GM10266 (cell line): Measurements from ENCODE around the gene BANP.
"Not testable (repeated sequence)": the region's sequence is repeated elsewhere in the genome, so short reads cannot be mapped to it uniquely, and the experiment has no call there.

Experiments
- DNase-seq: peaks from one replicate; pipeline ENCODE4 v3.0.0; 2012; ENCODE audit errors: extremely low spot score
- TF ChIP-seq, protein P1 (sequence below): IDR thresholded peaks from 2 replicates; pipeline ENCODE4 v1.5.1; 2012; ENCODE audit warnings: mild to moderate bottlenecking, low read depth; ENCODE audit not compliant: control insufficient read depth, insufficient read depth; ENCODE audit errors: missing control alignments

The BANP gene, protein sequence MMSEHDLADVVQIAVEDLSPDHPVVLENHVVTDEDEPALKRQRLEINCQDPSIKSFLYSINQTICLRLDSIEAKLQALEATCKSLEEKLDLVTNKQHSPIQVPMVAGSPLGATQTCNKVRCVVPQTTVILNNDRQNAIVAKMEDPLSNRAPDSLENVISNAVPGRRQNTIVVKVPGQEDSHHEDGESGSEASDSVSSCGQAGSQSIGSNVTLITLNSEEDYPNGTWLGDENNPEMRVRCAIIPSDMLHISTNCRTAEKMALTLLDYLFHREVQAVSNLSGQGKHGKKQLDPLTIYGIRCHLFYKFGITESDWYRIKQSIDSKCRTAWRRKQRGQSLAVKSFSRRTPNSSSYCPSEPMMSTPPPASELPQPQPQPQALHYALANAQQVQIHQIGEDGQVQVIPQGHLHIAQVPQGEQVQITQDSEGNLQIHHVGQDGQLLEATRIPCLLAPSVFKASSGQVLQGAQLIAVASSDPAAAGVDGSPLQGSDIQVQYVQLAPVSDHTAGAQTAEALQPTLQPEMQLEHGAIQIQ

DNA sequence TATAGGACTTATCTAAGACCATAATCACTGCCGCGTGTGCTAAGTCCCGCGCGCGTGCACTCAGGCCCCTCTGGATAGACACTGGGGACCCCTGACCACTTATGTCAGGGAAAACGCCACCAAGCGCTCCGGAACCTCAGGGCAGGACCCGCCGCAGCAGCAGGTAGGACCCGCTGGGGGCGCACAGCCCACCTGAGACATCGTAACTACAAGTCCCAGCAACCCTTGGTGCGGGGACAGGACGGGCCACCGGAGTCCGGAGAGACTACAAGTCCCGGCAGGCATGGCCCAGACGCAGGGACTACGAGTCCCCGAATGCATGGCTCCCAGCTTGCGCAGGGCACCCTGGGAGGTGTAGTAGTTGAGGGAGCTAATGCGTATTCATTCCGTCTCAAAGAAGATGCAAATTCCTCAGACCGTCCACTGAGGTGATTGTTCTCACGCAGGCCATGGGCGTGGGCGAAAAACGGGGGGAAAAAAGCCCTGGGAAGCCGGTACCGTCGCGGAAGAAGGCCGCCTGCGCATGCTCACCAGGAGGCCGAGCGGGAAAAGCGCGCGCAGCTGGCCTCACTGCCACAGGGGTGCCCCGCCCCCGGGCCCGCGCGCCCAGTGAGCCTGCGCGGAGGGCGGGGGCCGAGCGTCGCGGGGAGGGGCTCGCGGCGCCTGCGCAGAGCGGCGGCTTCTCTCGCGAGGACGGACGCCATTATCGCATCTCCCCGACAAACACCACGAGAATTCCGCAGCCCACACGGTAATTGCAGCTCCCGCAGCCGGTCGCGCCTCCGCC, at the start of gene BANP:
TSS of gene BANP (plus strand) at position 670 of the 787 bp plus-strand sequence. CDS start 23,682 bp downstream, outside the sequence.
- TF ChIP-seq, protein P1, sequence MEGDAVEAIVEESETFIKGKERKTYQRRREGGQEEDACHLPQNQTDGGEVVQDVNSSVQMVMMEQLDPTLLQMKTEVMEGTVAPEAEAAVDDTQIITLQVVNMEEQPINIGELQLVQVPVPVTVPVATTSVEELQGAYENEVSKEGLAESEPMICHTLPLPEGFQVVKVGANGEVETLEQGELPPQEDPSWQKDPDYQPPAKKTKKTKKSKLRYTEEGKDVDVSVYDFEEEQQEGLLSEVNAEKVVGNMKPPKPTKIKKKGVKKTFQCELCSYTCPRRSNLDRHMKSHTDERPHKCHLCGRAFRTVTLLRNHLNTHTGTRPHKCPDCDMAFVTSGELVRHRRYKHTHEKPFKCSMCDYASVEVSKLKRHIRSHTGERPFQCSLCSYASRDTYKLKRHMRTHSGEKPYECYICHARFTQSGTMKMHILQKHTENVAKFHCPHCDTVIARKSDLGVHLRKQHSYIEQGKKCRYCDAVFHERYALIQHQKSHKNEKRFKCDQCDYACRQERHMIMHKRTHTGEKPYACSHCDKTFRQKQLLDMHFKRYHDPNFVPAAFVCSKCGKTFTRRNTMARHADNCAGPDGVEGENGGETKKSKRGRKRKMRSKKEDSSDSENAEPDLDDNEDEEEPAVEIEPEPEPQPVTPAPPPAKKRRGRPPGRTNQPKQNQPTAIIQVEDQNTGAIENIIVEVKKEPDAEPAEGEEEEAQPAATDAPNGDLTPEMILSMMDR: peak; percentile 50
- peak; percentile 99 for DNase-seq

DNA sequence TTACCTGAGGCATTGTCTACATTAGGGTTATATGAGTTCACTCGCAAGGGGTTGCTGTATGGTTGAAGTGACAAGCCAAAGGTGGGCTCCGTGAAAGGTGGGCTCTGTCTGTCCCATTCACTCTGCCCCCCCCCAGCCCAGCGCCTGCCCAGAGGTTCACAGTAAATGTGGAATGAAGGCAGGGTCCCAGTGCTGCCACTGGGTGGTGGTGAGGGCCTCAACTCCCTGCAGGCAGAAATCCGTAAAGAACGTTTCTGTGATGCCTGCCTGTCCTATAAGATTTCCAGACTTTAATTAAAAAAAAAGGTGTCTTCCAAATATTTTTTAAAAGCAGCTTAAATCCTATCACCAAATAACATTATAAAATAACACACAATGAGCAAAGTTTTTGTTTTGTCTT, 46.3 kb upstream of the BANP start:
- not testable (repeated sequence) for DNase-seq

DNA sequence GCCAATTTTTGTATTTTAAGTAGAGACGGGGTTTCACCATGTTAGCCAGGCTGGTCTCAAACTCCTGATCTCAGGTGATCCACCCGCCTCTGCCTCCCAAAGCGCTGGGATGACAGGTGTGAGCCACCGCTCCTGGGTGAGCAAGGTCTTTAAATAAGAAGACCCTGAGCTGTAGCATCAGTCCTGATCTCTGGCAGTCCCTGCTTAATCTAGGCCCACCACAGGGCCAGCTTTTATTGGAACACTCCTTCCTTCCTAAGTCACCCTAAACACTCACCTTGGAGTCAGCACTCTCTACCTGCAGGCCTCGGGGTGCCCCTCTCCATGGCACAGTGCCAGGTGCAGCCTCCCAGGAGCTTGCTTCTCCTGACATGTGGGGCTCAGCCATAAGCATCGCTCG, 45.7 kb upstream of the BANP start:
- not testable (repeated sequence) for DNase-seq

DNA sequence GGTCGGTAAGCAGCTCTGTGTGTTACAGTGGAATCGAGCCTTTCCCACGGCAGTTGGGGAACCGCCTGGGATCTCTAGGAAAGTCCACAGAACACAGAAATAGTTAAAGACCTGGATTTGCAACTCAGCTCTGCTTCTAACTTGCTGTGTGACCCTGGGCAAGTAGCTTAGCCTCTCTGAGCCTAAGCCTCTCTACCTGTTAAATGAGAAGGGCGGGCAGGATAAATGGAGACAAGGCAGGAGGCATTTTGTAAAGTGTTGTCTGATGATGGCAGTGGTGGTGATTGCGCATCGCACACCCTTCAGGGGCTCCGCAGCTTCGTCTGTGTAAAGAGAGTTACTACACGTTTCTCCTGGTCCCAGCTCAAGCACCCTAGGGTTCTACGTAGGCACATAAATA, 43.1 kb upstream of the BANP start:
- DNase-seq: not testable (repeated sequence)

DNA sequence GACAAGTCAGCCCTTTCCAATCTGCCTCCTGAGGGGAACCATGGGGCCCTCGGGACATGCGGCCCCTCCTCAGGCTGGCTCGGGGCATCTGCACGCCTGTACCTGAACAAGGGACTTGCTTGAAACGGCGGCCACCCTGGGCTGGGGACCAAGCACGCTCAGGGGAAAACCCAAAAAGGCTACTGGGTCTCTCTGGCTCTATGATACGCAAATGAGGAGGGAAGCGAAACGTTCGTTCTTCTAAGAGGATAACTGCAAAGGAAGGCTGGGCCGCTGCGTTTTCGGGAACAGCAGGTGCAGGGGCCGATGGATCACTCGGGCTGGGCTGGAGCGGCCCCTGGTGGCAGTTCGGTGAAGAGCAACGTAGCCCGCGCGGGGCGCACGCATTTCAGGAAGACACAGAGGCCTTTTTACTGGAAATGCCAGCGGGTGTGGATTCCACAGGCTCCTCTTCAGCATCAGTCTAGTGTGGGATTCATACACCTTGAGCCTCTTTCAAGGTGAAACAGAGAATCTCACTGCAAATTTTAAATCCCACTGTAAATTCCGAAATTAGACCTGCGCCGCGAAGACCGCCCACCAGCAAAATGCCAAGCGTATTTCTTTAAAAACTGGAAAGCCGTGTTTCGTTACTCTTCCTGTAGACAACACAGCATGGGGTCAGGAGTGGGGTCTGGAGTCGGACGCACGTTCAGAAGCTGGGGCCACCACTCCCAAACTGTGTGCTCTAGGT, 41.9 kb upstream of the BANP start:
- DNase-seq: peak; percentile 84
- TF ChIP-seq, protein P1: peak; percentile 81

DNA sequence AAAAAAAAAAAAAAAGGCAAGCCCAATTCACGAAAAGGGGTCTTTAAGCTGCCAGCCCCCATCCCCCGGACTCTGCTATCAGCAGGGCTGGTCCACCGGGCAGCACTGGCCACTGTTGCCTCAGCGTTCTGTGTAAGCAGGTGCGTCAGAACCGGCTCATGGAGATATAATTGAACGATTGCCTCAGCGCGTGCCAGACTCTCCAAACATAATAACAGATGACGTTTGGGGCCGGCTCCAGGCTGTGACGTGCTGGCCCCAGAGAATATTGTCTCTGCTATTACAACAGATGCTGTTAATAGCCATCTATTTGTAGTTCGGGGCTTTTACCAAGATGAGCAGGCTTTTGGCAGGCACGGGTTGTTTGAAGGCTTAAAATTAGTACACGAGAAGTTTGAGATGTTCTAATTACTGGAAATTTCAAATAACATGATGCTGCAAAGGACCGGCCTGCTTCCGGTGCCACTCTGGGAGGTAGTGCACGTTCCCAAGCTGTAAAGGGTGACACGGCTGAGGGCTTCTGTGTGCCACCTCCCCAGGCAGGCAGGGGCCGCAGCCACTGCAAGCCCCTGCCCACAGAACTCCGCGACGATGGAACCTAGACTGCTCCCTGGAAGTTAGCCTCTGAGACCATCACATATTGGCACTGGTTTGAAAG, 40.0 kb upstream of the BANP start:
- DNase-seq: not testable (repeated sequence)

DNA sequence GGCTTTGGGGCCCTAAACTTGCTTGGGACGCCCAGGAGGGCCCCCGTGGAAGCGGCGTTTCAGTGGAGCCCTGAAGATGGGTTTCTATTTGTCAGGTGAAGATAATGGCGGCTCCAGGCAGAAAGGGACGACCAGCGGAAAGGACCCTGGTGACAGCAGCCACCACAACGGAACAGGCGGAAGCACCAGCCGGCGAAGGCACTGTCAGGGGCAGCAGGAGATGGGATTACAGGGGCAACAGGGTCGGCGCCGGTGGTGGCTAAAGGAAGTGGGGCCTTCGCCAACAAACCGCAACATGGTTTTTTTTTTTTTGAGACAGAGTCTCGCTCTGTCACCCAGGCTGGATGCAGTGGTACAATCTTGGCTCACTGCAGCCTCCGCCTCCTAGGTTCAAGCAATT, 38.5 kb upstream of the BANP start:
- not testable (repeated sequence) for DNase-seq

DNA sequence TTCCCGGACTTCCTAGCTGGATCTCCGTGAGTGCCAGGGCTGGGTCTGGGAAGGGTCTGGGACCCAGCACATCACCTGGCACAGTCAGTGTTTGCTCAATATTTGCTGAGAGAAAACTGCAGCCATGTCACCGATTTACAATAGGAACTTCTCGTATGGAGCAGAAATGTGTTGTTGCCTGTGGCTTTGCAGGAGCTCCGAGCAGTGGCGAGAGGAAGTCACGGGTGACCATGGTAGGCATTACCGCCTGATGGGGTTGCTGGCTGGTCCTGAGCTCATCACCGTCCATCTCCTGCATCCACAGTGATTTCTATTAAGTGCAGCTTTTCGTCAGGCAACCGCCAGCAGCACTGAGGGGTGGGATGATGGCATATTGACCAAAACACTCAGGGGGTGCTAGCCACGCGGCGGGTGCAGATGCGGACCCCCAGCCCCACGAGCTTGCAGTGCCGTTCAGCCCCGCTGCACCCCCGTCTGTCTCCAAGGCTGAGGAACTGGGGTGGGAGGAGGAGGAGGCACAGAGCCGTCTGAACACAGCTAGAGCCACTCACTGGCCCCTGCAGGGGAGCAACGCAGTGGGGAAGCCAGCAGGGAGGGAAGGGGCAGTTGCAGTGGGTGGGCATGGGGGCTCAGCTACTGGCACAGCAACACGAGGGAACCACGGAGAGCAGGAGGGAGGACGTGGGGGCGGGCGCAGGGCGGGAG, 37.1 kb upstream of the BANP start:
- not testable (repeated sequence) for DNase-seq

DNA sequence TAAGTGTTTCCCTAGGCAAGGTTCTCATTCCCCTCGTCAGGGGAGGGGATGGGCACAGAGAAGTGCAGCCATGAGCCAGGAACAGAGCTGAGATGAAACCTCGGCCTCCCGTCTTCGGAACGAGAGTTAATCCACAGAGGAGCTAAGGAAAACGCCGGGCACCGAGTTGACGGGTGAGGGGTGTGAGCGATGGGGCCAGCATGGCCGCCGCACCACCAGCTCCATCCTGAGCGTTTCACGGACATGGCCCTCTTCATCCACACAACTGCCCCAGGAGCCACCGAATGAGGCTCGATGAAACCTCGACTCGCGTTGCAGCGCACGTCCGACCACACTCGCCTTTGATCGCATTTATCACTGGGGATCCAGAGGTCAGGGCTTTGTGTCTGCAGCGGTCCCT, 36.4 kb upstream of the BANP start:
- DNase-seq: no peak
- TF ChIP-seq, protein P1: no peak

DNA sequence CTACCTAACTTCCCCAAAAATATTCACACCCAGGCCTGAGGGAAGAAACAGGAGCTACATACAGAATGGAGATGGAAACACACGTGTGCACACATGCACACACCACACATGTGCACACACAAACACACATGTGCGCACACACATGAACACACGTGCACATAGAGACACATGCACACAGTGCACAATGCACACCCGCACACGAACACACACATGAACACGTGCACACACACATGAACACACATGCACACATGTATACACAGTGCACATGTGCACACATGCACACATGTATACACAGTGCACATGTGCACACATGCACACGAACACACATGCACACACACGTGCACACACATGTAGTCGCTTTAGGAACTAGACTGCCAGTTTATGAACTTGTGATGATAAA, 33.7 kb upstream of the BANP start:
- DNase-seq: no peak
- TF ChIP-seq, protein P1: no peak
